GM23338 (cell line): ENCODE measurements around the gene TEX54. TPM values are rescaled to one million over a fixed set of nuclear protein-coding genes. Genes with fewer than 3 reads are reported as not detected.

Experiments used
- ATAC-seq: fragments of 200-7000 bp; cut with Tn5 transposase; 3 replicates; pipeline ENCODE4 v1.9.1; 2020
- DNase-seq: peaks from one replicate; pipeline ENCODE4 v3.0.0-alpha.2; 2015; ENCODE audit warnings: low spot score
- H2AFZ ChIP-seq: fragments of 200-600 bp; sonication (generic); 2 replicates; pipeline ENCODE4 v1.8.0; 2016; ENCODE audit warnings: antibody characterized with exemption, mild to moderate bottlenecking, moderate library complexity
- H3F3A ChIP-seq: fragments of 200-600 bp; sonication (generic); replicated peaks from 2 replicates; pipeline ENCODE4 v1.8.0; 2017; ENCODE audit warnings: antibody characterized with exemption, mixed run types, low read depth
- H3K27ac ChIP-seq: fragments of 200-600 bp; sonication (generic); 2 replicates; pipeline ENCODE4 v1.6.1; 2016; ENCODE audit warnings: low read depth
- H3K27me3 ChIP-seq: fragments of 200-600 bp; sonication (generic); 2 replicates; pipeline ENCODE4 v1.8.0; 2016; ENCODE audit warnings: mild to moderate bottlenecking, mixed run types, moderate library complexity; ENCODE audit not compliant: insufficient read depth
- H3K36me3 ChIP-seq: fragments of 200-600 bp; sonication (generic); 2 replicates; pipeline ENCODE4 v1.8.0; 2016; ENCODE audit warnings: mild to moderate bottlenecking; ENCODE audit not compliant: insufficient read depth
- H3K4me1 ChIP-seq: fragments of 200-600 bp; sonication (generic); 2 replicates; pipeline ENCODE4 v1.8.0; 2016; ENCODE audit warnings: mild to moderate bottlenecking, moderate library complexity; ENCODE audit not compliant: insufficient read depth
- H3K4me2 ChIP-seq: fragments of 200-600 bp; sonication (generic); 2 replicates; pipeline ENCODE4 v1.7.1; 2017; ENCODE audit warnings: mixed run types
- H3K4me3 ChIP-seq: fragments of 200-600 bp; sonication (generic); 2 replicates; pipeline ENCODE4 v1.6.1; 2016; ENCODE audit warnings: mixed run types
- H3K79me2 ChIP-seq: fragments of 200-600 bp; sonication (generic); replicated peaks from 2 replicates; pipeline ENCODE4 v1.8.0; 2017; ENCODE audit warnings: mild to moderate bottlenecking; ENCODE audit not compliant: insufficient read depth
- H3K9me2 ChIP-seq: fragments of 200-600 bp; sonication (generic); 2 replicates; pipeline ENCODE4 v1.8.0; 2017; ENCODE audit not compliant: insufficient read depth
- H4K20me1 ChIP-seq: fragments of 200-600 bp; sonication (generic); replicated peaks from 2 replicates; pipeline ENCODE4 v1.8.0; 2017; ENCODE audit warnings: mild to moderate bottlenecking; ENCODE audit not compliant: insufficient read depth
- H3K27ac Mint-ChIP-seq: 2 replicates; pipeline ENCODE4 v1.8.0; 2020; ENCODE audit warnings: inconsistent platforms, mild to moderate bottlenecking, moderate library complexity, mixed read lengths
- H3K27me3 Mint-ChIP-seq: 3 replicates; pipeline ENCODE4 v1.8.0; 2022; ENCODE audit warnings: low read depth, mild to moderate bottlenecking, moderate library complexity, mixed read lengths, inconsistent platforms; ENCODE audit not compliant: insufficient read depth, poor library complexity
- H3K36me3 Mint-ChIP-seq: 3 replicates; pipeline ENCODE4 v1.8.0; 2021; ENCODE audit warnings: low read depth, mild to moderate bottlenecking, inconsistent platforms, moderate library complexity, mixed read lengths
- H3K4me1 Mint-ChIP-seq: 3 replicates; pipeline ENCODE4 v1.8.0; 2020; ENCODE audit warnings: mild to moderate bottlenecking, inconsistent platforms, mixed read lengths
- H3K4me3 Mint-ChIP-seq: 3 replicates; pipeline ENCODE4 v1.8.0; 2021; ENCODE audit warnings: moderate library complexity, mild to moderate bottlenecking, inconsistent platforms, mixed read lengths
- H3K9me3 Mint-ChIP-seq: 3 replicates; pipeline ENCODE4 v1.8.0; 2020; ENCODE audit warnings: moderate library complexity, mild to moderate bottlenecking, inconsistent platforms, mixed read lengths
- CREB1 ChIP-seq: fragments of 250-450 bp; sonication (Bioruptor Pico); IDR thresholded peaks from 2 replicates; pipeline ENCODE4 v1.5.0; 2020; ENCODE audit warnings: low read depth, mild to moderate bottlenecking, moderate library complexity
- EZH2phosphoT487 ChIP-seq: fragments of 200-600 bp; sonication (generic); IDR thresholded peaks from one replicate; pipeline ENCODE4 v1.8.1; 2018; ENCODE audit warnings: antibody characterized with exemption; ENCODE audit not compliant: unreplicated experiment
- JUNB ChIP-seq: IDR thresholded peaks from one replicate; pipeline ENCODE4 v1.6.1; 2016; ENCODE audit warnings: antibody characterized with exemption; ENCODE audit not compliant: unreplicated experiment
- NANOG ChIP-seq: IDR thresholded peaks from 2 replicates; pipeline ENCODE4 v1.6.1; 2016; ENCODE audit warnings: antibody characterized with exemption, borderline replicate concordance
- STAT1 ChIP-seq: IDR thresholded peaks from one replicate; pipeline ENCODE4 v1.6.1; 2016; ENCODE audit warnings: antibody characterized with exemption; ENCODE audit not compliant: unreplicated experiment
- ZNF114 ChIP-seq: fragments of 250-450 bp; sonication (Bioruptor Pico); IDR thresholded peaks from 2 replicates; pipeline ENCODE4 v1.5.0; 2020; ENCODE audit warnings: mild to moderate bottlenecking, moderate library complexity
- ZNF331 ChIP-seq: fragments of 250-450 bp; sonication (Bioruptor Pico); IDR thresholded peaks from 2 replicates; pipeline ENCODE4 v1.5.0; 2020; ENCODE audit warnings: low read depth, mild to moderate bottlenecking, moderate library complexity
- polyA plus RNA-seq: library from polyadenylated mRNA; unstranded; fragments of >200 nt; fragmentation: Nextera tagmentation; extraction: Ambion mirVana; gene quantifications from 2 replicates; pipeline ENCODE4 v1.2.1, GENCODE V29; 2016
- total RNA-seq: library from RNA; depleted of rRNA; stranded (reverse); fragments of >200 nt; shearing (Covaris generic); gene quantifications from 2 replicates; pipeline ENCODE4 v1.2.3, GENCODE V29; 2014
- TF ChIP-seq, protein P1 (sequence below): fragments of 250-450 bp; sonication (Bioruptor Pico); IDR thresholded peaks from 2 replicates; pipeline ENCODE4 v1.5.0; 2020; ENCODE audit warnings: mild to moderate bottlenecking, moderate library complexity
- TF ChIP-seq, protein P2 (sequence below): IDR thresholded peaks from one replicate; pipeline ENCODE4 v1.6.1; 2018; ENCODE audit warnings: antibody characterized with exemption; ENCODE audit not compliant: unreplicated experiment
- TF ChIP-seq, protein P3 (sequence below): IDR thresholded peaks from 2 replicates; pipeline ENCODE4 v1.6.1; 2016; ENCODE audit warnings: antibody characterized with exemption
- TF ChIP-seq, protein P4 (sequence below), 2 experiments: fragments of 200-600 bp in 1 of 2; sonication (generic) in 1 of 2; conservative IDR thresholded peaks; 2 replicates each; pipeline versions ENCODE4 v1.5.1 to v1.6.1; 2016 to 2017; ENCODE audit warnings: antibody characterized with exemption in 2 of 2, low read depth in 2 of 2, mild to moderate bottlenecking in 2 of 2, moderate library complexity in 1 of 2

The TEX54 gene
- total and polyA plus RNA-seq, 2 experiments from 2014 or later, result 1.9 TPM; not detected in 1

DNA sequence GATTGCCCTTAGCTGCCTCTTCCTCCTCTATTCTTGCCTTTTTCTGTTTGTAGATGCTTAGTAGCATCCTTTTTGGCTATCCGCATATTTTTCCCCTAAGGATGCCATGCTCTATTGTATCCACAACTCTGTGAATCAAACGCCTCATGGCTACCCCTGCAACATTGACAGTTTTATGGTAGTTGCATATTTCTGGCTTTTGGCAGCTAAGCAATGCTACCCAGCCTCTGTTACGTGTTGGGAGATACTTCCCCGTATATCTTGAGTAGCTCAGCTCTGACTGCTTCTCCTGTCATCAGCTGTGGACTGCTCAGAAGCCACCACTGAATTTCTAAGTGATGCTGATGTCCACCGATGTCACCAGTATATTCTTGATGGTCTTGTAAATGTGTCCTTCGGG, 33.0 kb upstream of the TEX54 start (continued):
- TF ChIP-seq, protein P1, sequence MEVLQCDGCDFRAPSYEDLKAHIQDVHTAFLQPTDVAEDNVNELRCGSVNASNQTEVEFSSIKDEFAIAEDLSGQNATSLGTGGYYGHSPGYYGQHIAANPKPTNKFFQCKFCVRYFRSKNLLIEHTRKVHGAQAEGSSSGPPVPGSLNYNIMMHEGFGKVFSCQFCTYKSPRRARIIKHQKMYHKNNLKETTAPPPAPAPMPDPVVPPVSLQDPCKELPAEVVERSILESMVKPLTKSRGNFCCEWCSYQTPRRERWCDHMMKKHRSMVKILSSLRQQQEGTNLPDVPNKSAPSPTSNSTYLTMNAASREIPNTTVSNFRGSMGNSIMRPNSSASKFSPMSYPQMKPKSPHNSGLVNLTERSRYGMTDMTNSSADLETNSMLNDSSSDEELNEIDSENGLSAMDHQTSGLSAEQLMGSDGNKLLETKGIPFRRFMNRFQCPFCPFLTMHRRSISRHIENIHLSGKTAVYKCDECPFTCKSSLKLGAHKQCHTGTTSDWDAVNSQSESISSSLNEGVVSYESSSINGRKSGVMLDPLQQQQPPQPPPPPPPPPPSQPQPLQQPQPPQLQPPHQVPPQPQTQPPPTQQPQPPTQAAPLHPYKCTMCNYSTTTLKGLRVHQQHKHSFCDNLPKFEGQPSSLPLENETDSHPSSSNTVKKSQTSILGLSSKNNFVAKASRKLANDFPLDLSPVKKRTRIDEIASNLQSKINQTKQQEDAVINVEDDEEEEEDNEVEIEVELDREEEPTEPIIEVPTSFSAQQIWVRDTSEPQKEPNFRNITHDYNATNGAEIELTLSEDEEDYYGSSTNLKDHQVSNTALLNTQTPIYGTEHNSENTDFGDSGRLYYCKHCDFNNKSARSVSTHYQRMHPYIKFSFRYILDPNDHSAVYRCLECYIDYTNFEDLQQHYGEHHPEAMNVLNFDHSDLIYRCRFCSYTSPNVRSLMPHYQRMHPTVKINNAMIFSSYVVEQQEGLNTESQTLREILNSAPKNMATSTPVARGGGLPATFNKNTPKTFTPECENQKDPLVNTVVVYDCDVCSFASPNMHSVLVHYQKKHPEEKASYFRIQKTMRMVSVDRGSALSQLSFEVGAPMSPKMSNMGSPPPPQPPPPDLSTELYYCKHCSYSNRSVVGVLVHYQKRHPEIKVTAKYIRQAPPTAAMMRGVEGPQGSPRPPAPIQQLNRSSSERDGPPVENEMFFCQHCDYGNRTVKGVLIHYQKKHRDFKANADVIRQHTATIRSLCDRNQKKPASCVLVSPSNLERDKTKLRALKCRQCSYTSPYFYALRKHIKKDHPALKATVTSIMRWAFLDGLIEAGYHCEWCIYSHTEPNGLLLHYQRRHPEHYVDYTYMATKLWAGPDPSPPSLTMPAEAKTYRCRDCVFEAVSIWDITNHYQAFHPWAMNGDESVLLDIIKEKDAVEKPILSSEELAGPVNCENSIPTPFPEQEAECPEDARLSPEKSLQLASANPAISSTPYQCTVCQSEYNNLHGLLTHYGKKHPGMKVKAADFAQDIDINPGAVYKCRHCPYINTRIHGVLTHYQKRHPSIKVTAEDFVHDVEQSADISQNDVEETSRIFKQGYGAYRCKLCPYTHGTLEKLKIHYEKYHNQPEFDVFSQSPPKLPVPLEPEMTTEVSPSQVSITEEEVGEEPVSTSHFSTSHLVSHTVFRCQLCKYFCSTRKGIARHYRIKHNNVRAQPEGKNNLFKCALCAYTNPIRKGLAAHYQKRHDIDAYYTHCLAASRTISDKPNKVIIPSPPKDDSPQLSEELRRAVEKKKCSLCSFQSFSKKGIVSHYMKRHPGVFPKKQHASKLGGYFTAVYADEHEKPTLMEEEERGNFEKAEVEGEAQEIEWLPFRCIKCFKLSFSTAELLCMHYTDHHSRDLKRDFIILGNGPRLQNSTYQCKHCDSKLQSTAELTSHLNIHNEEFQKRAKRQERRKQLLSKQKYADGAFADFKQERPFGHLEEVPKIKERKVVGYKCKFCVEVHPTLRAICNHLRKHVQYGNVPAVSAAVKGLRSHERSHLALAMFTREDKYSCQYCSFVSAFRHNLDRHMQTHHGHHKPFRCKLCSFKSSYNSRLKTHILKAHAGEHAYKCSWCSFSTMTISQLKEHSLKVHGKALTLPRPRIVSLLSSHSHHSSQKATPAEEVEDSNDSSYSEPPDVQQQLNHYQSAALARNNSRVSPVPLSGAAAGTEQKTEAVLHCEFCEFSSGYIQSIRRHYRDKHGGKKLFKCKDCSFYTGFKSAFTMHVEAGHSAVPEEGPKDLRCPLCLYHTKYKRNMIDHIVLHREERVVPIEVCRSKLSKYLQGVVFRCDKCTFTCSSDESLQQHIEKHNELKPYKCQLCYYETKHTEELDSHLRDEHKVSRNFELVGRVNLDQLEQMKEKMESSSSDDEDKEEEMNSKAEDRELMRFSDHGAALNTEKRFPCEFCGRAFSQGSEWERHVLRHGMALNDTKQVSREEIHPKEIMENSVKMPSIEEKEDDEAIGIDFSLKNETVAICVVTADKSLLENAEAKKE (CRISPR knock-in tag), result no peak
- no peak for TF ChIP-seq ZNF331 (CRISPR knock-in tag)
- TF ChIP-seq, protein P2, sequence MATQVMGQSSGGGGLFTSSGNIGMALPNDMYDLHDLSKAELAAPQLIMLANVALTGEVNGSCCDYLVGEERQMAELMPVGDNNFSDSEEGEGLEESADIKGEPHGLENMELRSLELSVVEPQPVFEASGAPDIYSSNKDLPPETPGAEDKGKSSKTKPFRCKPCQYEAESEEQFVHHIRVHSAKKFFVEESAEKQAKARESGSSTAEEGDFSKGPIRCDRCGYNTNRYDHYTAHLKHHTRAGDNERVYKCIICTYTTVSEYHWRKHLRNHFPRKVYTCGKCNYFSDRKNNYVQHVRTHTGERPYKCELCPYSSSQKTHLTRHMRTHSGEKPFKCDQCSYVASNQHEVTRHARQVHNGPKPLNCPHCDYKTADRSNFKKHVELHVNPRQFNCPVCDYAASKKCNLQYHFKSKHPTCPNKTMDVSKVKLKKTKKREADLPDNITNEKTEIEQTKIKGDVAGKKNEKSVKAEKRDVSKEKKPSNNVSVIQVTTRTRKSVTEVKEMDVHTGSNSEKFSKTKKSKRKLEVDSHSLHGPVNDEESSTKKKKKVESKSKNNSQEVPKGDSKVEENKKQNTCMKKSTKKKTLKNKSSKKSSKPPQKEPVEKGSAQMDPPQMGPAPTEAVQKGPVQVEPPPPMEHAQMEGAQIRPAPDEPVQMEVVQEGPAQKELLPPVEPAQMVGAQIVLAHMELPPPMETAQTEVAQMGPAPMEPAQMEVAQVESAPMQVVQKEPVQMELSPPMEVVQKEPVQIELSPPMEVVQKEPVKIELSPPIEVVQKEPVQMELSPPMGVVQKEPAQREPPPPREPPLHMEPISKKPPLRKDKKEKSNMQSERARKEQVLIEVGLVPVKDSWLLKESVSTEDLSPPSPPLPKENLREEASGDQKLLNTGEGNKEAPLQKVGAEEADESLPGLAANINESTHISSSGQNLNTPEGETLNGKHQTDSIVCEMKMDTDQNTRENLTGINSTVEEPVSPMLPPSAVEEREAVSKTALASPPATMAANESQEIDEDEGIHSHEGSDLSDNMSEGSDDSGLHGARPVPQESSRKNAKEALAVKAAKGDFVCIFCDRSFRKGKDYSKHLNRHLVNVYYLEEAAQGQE, result no peak
- no peak for TF ChIP-seq EZH2phosphoT487

DNA sequence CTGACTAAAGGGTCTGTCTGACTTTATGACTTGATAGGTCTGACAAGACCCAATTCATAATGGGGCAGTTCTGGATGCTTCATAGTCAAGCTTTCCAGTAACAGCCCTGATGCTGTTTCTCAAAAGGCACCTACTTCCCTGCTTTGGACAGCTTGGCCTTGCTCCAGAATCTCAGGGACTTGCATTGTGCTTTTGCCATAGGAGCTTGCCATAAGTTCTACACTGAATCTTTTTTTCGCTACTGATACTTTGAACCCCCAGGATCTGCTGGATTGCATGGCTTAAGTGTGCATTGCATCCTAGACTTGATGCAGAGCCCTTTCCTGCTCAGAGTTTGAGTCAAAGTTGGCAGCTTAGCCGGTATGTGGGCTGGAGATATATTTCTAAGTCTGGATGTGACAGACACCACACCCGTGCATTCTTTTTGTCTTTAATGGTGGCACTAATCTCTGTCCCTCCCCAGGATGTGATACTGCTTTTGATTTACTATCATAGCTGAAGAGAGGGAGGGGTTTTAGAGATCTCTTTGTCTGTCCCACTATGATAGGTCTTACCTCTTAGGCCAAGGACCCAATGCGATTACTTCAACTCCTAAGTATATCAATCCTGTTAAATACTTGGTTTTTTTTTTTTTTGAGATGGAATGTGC, 31.2 kb upstream of the TEX54 start:
- no peaks in the 10 kb centered on the region for H3K27me3 ChIP-seq
- H3K4me1 Mint-ChIP-seq, result peaks cover 46% of the 10 kb centered on the region
- H4K20me1 ChIP-seq, result peaks cover 65% of the 10 kb centered on the region
- H3K27ac Mint-ChIP-seq, result no peak overlapping the region
- peaks cover 81% of the 10 kb centered on the region for H3K36me3 Mint-ChIP-seq
- H3K79me2 ChIP-seq, result peaks cover 100% of the 10 kb centered on the region
- peaks cover 34% of the 10 kb centered on the region for H3K4me1 ChIP-seq
- H3K9me2 ChIP-seq, result no peaks in the 10 kb centered on the region
- no peak overlapping the region; the same call in 2 of the 3 replicates for H3K4me3 Mint-ChIP-seq
- no peak for DNase-seq
- peaks cover 10% of the 10 kb centered on the region for H3K27me3 Mint-ChIP-seq
- H3K36me3 ChIP-seq, result peaks cover 34% of the 10 kb centered on the region
- H3K9me3 Mint-ChIP-seq, result no peaks in the 10 kb centered on the region; the same call in 2 of the 3 replicates
- H2AFZ ChIP-seq, result no peak overlapping the region
- TF ChIP-seq ZNF114 (CRISPR knock-in tag), result no peak
- TF ChIP-seq, protein P3, sequence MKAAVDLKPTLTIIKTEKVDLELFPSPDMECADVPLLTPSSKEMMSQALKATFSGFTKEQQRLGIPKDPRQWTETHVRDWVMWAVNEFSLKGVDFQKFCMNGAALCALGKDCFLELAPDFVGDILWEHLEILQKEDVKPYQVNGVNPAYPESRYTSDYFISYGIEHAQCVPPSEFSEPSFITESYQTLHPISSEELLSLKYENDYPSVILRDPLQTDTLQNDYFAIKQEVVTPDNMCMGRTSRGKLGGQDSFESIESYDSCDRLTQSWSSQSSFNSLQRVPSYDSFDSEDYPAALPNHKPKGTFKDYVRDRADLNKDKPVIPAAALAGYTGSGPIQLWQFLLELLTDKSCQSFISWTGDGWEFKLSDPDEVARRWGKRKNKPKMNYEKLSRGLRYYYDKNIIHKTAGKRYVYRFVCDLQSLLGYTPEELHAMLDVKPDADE, result no peak
- no peak for TF ChIP-seq ZNF331 (CRISPR knock-in tag)
- no peak for TF ChIP-seq CREB1 (CRISPR knock-in tag)
- no peak for TF ChIP-seq JUNB
- no peak for TF ChIP-seq NANOG
- TF ChIP-seq, protein P4, sequence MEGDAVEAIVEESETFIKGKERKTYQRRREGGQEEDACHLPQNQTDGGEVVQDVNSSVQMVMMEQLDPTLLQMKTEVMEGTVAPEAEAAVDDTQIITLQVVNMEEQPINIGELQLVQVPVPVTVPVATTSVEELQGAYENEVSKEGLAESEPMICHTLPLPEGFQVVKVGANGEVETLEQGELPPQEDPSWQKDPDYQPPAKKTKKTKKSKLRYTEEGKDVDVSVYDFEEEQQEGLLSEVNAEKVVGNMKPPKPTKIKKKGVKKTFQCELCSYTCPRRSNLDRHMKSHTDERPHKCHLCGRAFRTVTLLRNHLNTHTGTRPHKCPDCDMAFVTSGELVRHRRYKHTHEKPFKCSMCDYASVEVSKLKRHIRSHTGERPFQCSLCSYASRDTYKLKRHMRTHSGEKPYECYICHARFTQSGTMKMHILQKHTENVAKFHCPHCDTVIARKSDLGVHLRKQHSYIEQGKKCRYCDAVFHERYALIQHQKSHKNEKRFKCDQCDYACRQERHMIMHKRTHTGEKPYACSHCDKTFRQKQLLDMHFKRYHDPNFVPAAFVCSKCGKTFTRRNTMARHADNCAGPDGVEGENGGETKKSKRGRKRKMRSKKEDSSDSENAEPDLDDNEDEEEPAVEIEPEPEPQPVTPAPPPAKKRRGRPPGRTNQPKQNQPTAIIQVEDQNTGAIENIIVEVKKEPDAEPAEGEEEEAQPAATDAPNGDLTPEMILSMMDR (conservative IDR thresholded peaks at IDR 0.05; ENCODE audit: low read depth in 2 of 2), result no peak
- no peak for TF ChIP-seq STAT1
- H3K4me3 ChIP-seq, result no peak overlapping the region
- H3K4me2 ChIP-seq, result no peak overlapping the region
- H3K27ac ChIP-seq, result 0 out of 2 replicates have a peak overlapping the region, but pooled peaks have one; percentile 55
- no peak for ATAC-seq
- peaks cover 38% of the 10 kb centered on the region for H3F3A ChIP-seq
